ENCODE results near the gene AGMO.

Gene AGMO

GRCh38 chr7:15204421-15204820, 357.4 kb downstream of the AGMO start:
- no peak for DNase-seq

- no peak for DNase-seq
Observed at GRCh38 chr7:15199482-15199881, 362.3 kb downstream of the AGMO start.

GRCh38 chr7:15197042-15197977, 364.5 kb downstream of the AGMO start:
- DNase-seq: no peak

- no peak for DNase-seq
Observed at GRCh38 chr7:15178065-15178464, 383.8 kb downstream of the AGMO start.

- DNase-seq: no peak
Observed at GRCh38 chr7:15176089-15176488, 385.7 kb downstream of the AGMO start.

GRCh38 chr7:15175152-15175551, 386.7 kb downstream of the AGMO start:
- no peak for DNase-seq

GRCh38 chr7:15174485-15174884, 387.3 kb downstream of the AGMO start:
- no peak for DNase-seq

GRCh38 chr7:15168489-15168888, 393.3 kb downstream of the AGMO start:
- no peak for DNase-seq

- no peak for DNase-seq
Observed at GRCh38 chr7:15167912-15168311, 393.9 kb downstream of the AGMO start.

GRCh38 chr7:15166620-15167019, 395.2 kb downstream of the AGMO start:
- no peak for DNase-seq

- no peak for DNase-seq
Observed at GRCh38 chr7:15159261-15159660, 402.6 kb downstream of the AGMO start.

GRCh38 chr7:15158141-15158810, 403.5 kb downstream of the AGMO start:
- no peak for DNase-seq
